ENCODE data around the gene SPEN. TPM values are rescaled to one million over a fixed set of nuclear protein-coding genes. Genes with fewer than 3 reads are reported as not detected.
"Not testable (repeated sequence)": the region's sequence is repeated elsewhere in the genome, so short reads cannot be mapped to it uniquely, and the experiment has no call there.

SPEN gene
- total RNA-seq, 1 donor from 2014 or later, result 54.0 TPM

- H3K9me3 Mint-ChIP-seq (ENCODE audit: unreplicated experiment), result no peaks in the 10 kb centered on the region
- H3K36me3 Mint-ChIP-seq (ENCODE audit: unreplicated experiment), result peaks cover 1% of the 10 kb centered on the region
- peak overlapping the region; percentile 93 for H3K4me3 Mint-ChIP-seq (ENCODE audit: unreplicated experiment)
- no peaks in the 10 kb centered on the region for H3K27me3 Mint-ChIP-seq (ENCODE audit: unreplicated experiment)
- peak overlapping the region; percentile 99 for H3K27ac Mint-ChIP-seq (ENCODE audit: unreplicated experiment)
- TF ChIP-seq CTCF (IDR thresholded peaks at IDR 0.05), result no peak
- H3K4me1 Mint-ChIP-seq (ENCODE audit: unreplicated experiment), result peaks cover 30% of the 10 kb centered on the region
- DNase-seq (ENCODE audit: extremely low spot score, unreplicated experiment), result peak; percentile 94
Measured at GRCh38 chr1:15834406-15835204, 12.9 kb upstream of the SPEN start.

- no peaks in the 10 kb centered on the region for H3K27me3 Mint-ChIP-seq (ENCODE audit: unreplicated experiment)
- no peaks in the 10 kb centered on the region for H3K9me3 Mint-ChIP-seq (ENCODE audit: unreplicated experiment)
- H3K27ac Mint-ChIP-seq (ENCODE audit: unreplicated experiment), result peak overlapping the region; percentile 99
- H3K4me3 Mint-ChIP-seq (ENCODE audit: unreplicated experiment), result peak overlapping the region; percentile 93
- H3K36me3 Mint-ChIP-seq (ENCODE audit: unreplicated experiment), result peaks cover 1% of the 10 kb centered on the region
- peaks cover 29% of the 10 kb centered on the region for H3K4me1 Mint-ChIP-seq (ENCODE audit: unreplicated experiment)
- no peak for DNase-seq (ENCODE audit: extremely low spot score, unreplicated experiment)
- no peak for TF ChIP-seq CTCF (IDR thresholded peaks at IDR 0.05)
Measured at GRCh38 chr1:15835205-15835740, 12.2 kb upstream of the SPEN start.

- Mint-ChIP-seq H3K27ac (ENCODE audit: unreplicated experiment) (peak overlapping the region; percentile 99), H3K4me3 (ENCODE audit: unreplicated experiment) (peak overlapping the region; percentile 93), H3K9me3 (ENCODE audit: unreplicated experiment) (no peaks in the 10 kb centered on the region), H3K36me3 (ENCODE audit: unreplicated experiment) (peaks cover 1% of the 10 kb centered on the region), H3K27me3 (ENCODE audit: unreplicated experiment) (no peaks in the 10 kb centered on the region), H3K4me1 (ENCODE audit: unreplicated experiment) (peaks cover 25% of the 10 kb centered on the region)
- no peak for TF ChIP-seq CTCF (IDR thresholded peaks at IDR 0.05)
- peak; percentile 100 for DNase-seq (ENCODE audit: extremely low spot score, unreplicated experiment)
Measured at GRCh38 chr1:15835741-15836510, 11.6 kb upstream of the SPEN start.

GRCh38 chr1:15836511-15836771 lies 11.1 kb upstream of the SPEN start:
- peak overlapping the region; percentile 93 for H3K4me3 Mint-ChIP-seq (ENCODE audit: unreplicated experiment)
- not testable (repeated sequence) for H3K27me3 Mint-ChIP-seq (ENCODE audit: unreplicated experiment); DNase-seq (ENCODE audit: extremely low spot score, unreplicated experiment); H3K36me3 Mint-ChIP-seq (ENCODE audit: unreplicated experiment); H3K9me3 Mint-ChIP-seq (ENCODE audit: unreplicated experiment)
- H3K27ac Mint-ChIP-seq (ENCODE audit: unreplicated experiment), result peak overlapping the region; percentile 99
- H3K4me1 Mint-ChIP-seq (ENCODE audit: unreplicated experiment), result peaks cover 24% of the 10 kb centered on the region

GRCh38 chr1:15836772-15837669 lies 10.5 kb upstream of the SPEN start:
- Mint-ChIP-seq H3K27ac (ENCODE audit: unreplicated experiment) (peak overlapping the region; percentile 99), H3K36me3 (ENCODE audit: unreplicated experiment) (no peaks in the 10 kb centered on the region), H3K9me3 (ENCODE audit: unreplicated experiment) (no peaks in the 10 kb centered on the region), H3K27me3 (ENCODE audit: unreplicated experiment) (no peaks in the 10 kb centered on the region), H3K4me1 (ENCODE audit: unreplicated experiment) (peaks cover 18% of the 10 kb centered on the region), H3K4me3 (ENCODE audit: unreplicated experiment) (peak overlapping the region; percentile 47)
- no peak for TF ChIP-seq CTCF (IDR thresholded peaks at IDR 0.05)
- DNase-seq (ENCODE audit: extremely low spot score, unreplicated experiment), result no peak

Measured in osteocyte (in vitro differentiated cells).